H1 (cell line): ENCODE results near the gene DGKA. TPM values are rescaled to one million over a fixed set of nuclear protein-coding genes. Genes with fewer than 3 reads are reported as not detected.

Source experiments
- CTCF ChIA-PET: fragments of 300-600 bp; sonication (Branson Sonifier 250); formaldehyde crosslinking; loops from one replicate; lab custom pipeline; 2021; ENCODE audit not compliant: partially characterized antibody; lab: Charles Lee
- POLR2A ChIA-PET: fragments of 300-600 bp; sonication (Branson Sonifier 250); formaldehyde crosslinking; loops from one replicate; lab custom pipeline; 2021; ENCODE audit warnings: inconsistent platforms; ENCODE audit not compliant: partially characterized antibody; lab: Charles Lee
- DNase-seq, 2 experiments: peaks; one replicate each; pipeline versions ENCODE4 v3.0.0 to v3.0.0-alpha.2; 2010 to 2022; ENCODE audit warnings: low spot score in 2 of 2, low read depth in 1 of 2, mixed read lengths in 1 of 2
- FAIRE-seq: peaks from 2 replicates; lab custom pipeline; 2011; peaks lifted over from hg19 to GRCh38; lab: Jason Lieb, UNC
- H2AFZ ChIP-seq: 2 replicates; pipeline ENCODE4 v1.8.1; 2012; ENCODE audit warnings: low read length, inconsistent platforms
- H2AK5ac ChIP-seq: 2 replicates; pipeline ENCODE4 v1.6.1; 2013; ENCODE audit warnings: low read depth, low read length
- H2BK120ac ChIP-seq: replicated peaks from 2 replicates; pipeline ENCODE3; 2013; ENCODE audit warnings: low read depth, low read length, inconsistent platforms
- H2BK12ac ChIP-seq: 2 replicates; pipeline ENCODE4 v1.6.1; 2013; ENCODE audit warnings: low read depth, low read length
- H2BK15ac ChIP-seq: 2 replicates; pipeline ENCODE4 v1.6.1; 2013; ENCODE audit warnings: low read length
- H2BK20ac ChIP-seq: 2 replicates; pipeline ENCODE4 v1.6.1; 2013; ENCODE audit warnings: low read length
- H2BK5ac ChIP-seq: 2 replicates; pipeline ENCODE4 v1.6.1; 2013; ENCODE audit warnings: low read depth, low read length
- H3K14ac ChIP-seq: 2 replicates; pipeline ENCODE4 v1.6.1; 2013; ENCODE audit warnings: inconsistent platforms; ENCODE audit not compliant: insufficient read length
- H3K18ac ChIP-seq: 2 replicates; pipeline ENCODE4 v1.6.1; 2013; ENCODE audit warnings: low read length; ENCODE audit errors: extremely low read depth
- H3K23ac ChIP-seq: 2 replicates; pipeline ENCODE4 v1.6.1; 2013; ENCODE audit warnings: inconsistent platforms; ENCODE audit not compliant: insufficient read length
- H3K23me2 ChIP-seq: 2 replicates; pipeline ENCODE4 v1.6.1; 2013; ENCODE audit warnings: low read depth, low read length
- H3K27ac ChIP-seq: 2 replicates; pipeline ENCODE4 v1.6.1; 2011; ENCODE audit warnings: low read depth, low read length, inconsistent platforms
- H3K27me3 ChIP-seq, 4 experiments: replicated peaks in 1 of 4; 1 replicate in 1 of 4; 2 replicates in 3 of 4; pipeline versions ENCODE4 v1.6.1 to v1.8.1; 2011 to 2013; ENCODE audit warnings: low read length in 3 of 4, mild to moderate bottlenecking in 3 of 4, inconsistent platforms in 2 of 4, mixed read lengths in 2 of 4, moderate library complexity in 1 of 4; ENCODE audit not compliant: control insufficient read depth in 3 of 4, insufficient read depth in 3 of 4; ENCODE audit errors: extremely low read depth in 1 of 4
- H3K36me3 ChIP-seq, 4 experiments: 2 replicates each; pipeline versions ENCODE4 v1.6.1 to v1.8.1; 2011 to 2013; ENCODE audit warnings: mild to moderate bottlenecking in 4 of 4, low read length in 3 of 4, moderate library complexity in 2 of 4, control low read depth in 1 of 4, inconsistent platforms in 1 of 4; ENCODE audit not compliant: insufficient read depth in 4 of 4, control insufficient read depth in 2 of 4
- H3K4ac ChIP-seq: replicated peaks from 2 replicates; pipeline ENCODE3; 2013; ENCODE audit warnings: low read length, low read depth, mixed read lengths, inconsistent platforms; ENCODE audit not compliant: insufficient read length
- H3K4me1 ChIP-seq, 4 experiments: replicated peaks in 1 of 4; 1 replicate in 1 of 4; 2 replicates in 3 of 4; pipeline versions ENCODE4 v1.6.1 to v1.8.1; 2011 to 2013; ENCODE audit warnings: low read length in 3 of 4, inconsistent platforms in 2 of 4, mixed read lengths in 1 of 4; ENCODE audit not compliant: insufficient read depth in 4 of 4, control insufficient read depth in 3 of 4
- H3K4me2 ChIP-seq, 2 experiments: 2 replicates each; pipeline versions ENCODE4 v1.6.1 to v1.8.1; 2011 to 2013; ENCODE audit warnings: low read depth in 2 of 2, low read length in 2 of 2, control low read depth in 1 of 2, inconsistent platforms in 1 of 2, mild to moderate bottlenecking in 1 of 2; ENCODE audit not compliant: insufficient read depth in 1 of 2
- H3K4me3 ChIP-seq, 4 experiments: fragments of 200-600, 300-600 bp in 1 of 4; sonication (generic), shearing (Covaris generic), sonication (Bioruptor Twin) in 1 of 4; 2 replicates each; pipeline versions ENCODE4 v1.5.1 to v1.8.1; 2011 to 2016; ENCODE audit warnings: low read length in 4 of 4, low read depth in 3 of 4, control low read depth in 2 of 4, inconsistent platforms in 2 of 4, mild to moderate bottlenecking in 2 of 4, mixed read lengths in 1 of 4, moderate library complexity in 1 of 4; ENCODE audit not compliant: insufficient read depth in 2 of 4; ENCODE audit errors: extremely low read depth in 1 of 4
- H3K56ac ChIP-seq: replicated peaks from 2 replicates; pipeline ENCODE3; 2013; ENCODE audit warnings: low read depth, mild to moderate bottlenecking, mixed read lengths, low read length, inconsistent platforms; ENCODE audit not compliant: insufficient read length
- H3K79me1 ChIP-seq: 2 replicates; pipeline ENCODE4 v1.6.1; 2013; ENCODE audit warnings: low read depth, low read length, control low read depth
- H3K79me2 ChIP-seq, 2 experiments: 2 replicates each; pipeline versions ENCODE4 v1.6.1 to v1.8.1; 2012 to 2013; ENCODE audit warnings: low read length in 2 of 2, mild to moderate bottlenecking in 2 of 2, inconsistent platforms in 1 of 2; ENCODE audit not compliant: insufficient read depth in 2 of 2, control insufficient read depth in 1 of 2
- H3K9ac ChIP-seq, 4 experiments: replicated peaks in 1 of 4; 1 replicate in 1 of 4; 2 replicates in 3 of 4; pipeline versions ENCODE4 v1.6.1 to v1.8.1; 2011 to 2013; ENCODE audit warnings: low read depth in 3 of 4, low read length in 3 of 4, control low read depth in 2 of 4, mild to moderate bottlenecking in 2 of 4, moderate library complexity in 2 of 4, inconsistent platforms in 1 of 4; ENCODE audit errors: extremely low read depth in 1 of 4
- H3K9me3 ChIP-seq, 2 experiments: 2 replicates each; pipeline versions ENCODE4 v1.6.1 to v1.8.1; 2012 to 2013; ENCODE audit warnings: mild to moderate bottlenecking in 2 of 2, moderate library complexity in 2 of 2, control low read depth in 1 of 2, inconsistent platforms in 1 of 2, low read depth in 1 of 2, low read length in 1 of 2, mixed read lengths in 1 of 2; ENCODE audit not compliant: insufficient read depth in 2 of 2
- H4K20me1 ChIP-seq, 2 experiments: replicated peaks in 1 of 2; 2 replicates each; pipeline versions ENCODE3 to v1.8.1; 2011 to 2013; ENCODE audit warnings: inconsistent platforms in 2 of 2, low read length in 2 of 2, mild to moderate bottlenecking in 1 of 2; ENCODE audit not compliant: insufficient read depth in 2 of 2, control insufficient read depth in 1 of 2
- H4K5ac ChIP-seq: 2 replicates; pipeline ENCODE4 v1.6.1; 2013; ENCODE audit warnings: low read length, low read depth, mixed read lengths, inconsistent platforms; ENCODE audit not compliant: insufficient read length
- H4K8ac ChIP-seq: 2 replicates; pipeline ENCODE4 v1.8.0; 2013; ENCODE audit warnings: mild to moderate bottlenecking, moderate library complexity, low read length, inconsistent platforms; ENCODE audit not compliant: insufficient read depth; ENCODE audit errors: extremely low read depth
- H4K91ac ChIP-seq: replicated peaks from 2 replicates; pipeline ENCODE3; 2013; ENCODE audit warnings: low read length, mixed read lengths, inconsistent platforms; ENCODE audit not compliant: insufficient read length
- ATF3 ChIP-seq: IDR thresholded peaks from 2 replicates; pipeline ENCODE4 v1.6.1; 2011; ENCODE audit warnings: low read depth, mild to moderate bottlenecking, low read length; ENCODE audit not compliant: insufficient read depth
- BCL11A ChIP-seq, 2 experiments: IDR thresholded peaks; one replicate each; pipeline ENCODE4 v1.6.1; 2011; ENCODE audit warnings: low read depth in 2 of 2, low read length in 2 of 2, mild to moderate bottlenecking in 2 of 2
- KDM4A ChIP-seq: IDR thresholded peaks from one replicate; pipeline ENCODE4 v1.7.1; 2012; ENCODE audit warnings: low read depth, mild to moderate bottlenecking, moderate library complexity, low read length, inconsistent platforms; ENCODE audit not compliant: severe bottlenecking
- KDM5A ChIP-seq: fragments of 200-600 bp; IDR thresholded peaks from 2 replicates; pipeline ENCODE4 v1.7.1; 2012; ENCODE audit warnings: mild to moderate bottlenecking, low read length, inconsistent platforms, mixed read lengths
- MAFK ChIP-seq: IDR thresholded peaks from 2 replicates; pipeline ENCODE4 v1.6.1; 2012; ENCODE audit warnings: low read depth, mild to moderate bottlenecking, improper control_type of control experiment, low read length
- POLR2A ChIP-seq, 2 experiments: IDR thresholded peaks; 1 replicate in 1 of 2; 2 replicates in 1 of 2; pipeline ENCODE4 v1.6.1; 2011; ENCODE audit warnings: low read depth in 2 of 2, low read length in 2 of 2, mild to moderate bottlenecking in 2 of 2; ENCODE audit errors: control extremely low read depth in 1 of 2
- POLR2AphosphoS5 ChIP-seq: IDR thresholded peaks from 2 replicates; pipeline ENCODE4 v1.6.1; 2011; ENCODE audit warnings: low read depth, low read length
- RNF2 ChIP-seq: fragments of 200-900, 300-1000 bp; sonication (generic); IDR thresholded peaks from 2 replicates; pipeline ENCODE4 v1.7.1; 2016; ENCODE audit warnings: borderline replicate concordance, low read depth, mild to moderate bottlenecking, antibody characterized with exemption, low read length; ENCODE audit not compliant: poor library complexity, severe bottlenecking; ENCODE audit errors: missing control alignments
- SP1 ChIP-seq: IDR thresholded peaks from 2 replicates; pipeline ENCODE4 v1.6.1; 2011; ENCODE audit warnings: low read depth, low read length
- SP4 ChIP-seq: IDR thresholded peaks from 2 replicates; pipeline ENCODE4 v1.6.1; 2012; ENCODE audit warnings: low read length, inconsistent platforms
- WGBS, 2 experiments: shearing (Covaris generic) in 1 of 2; methylation state at CpG; one replicate each; pipeline versions ENCODE4 v1.1.6 to v1.1.7; 2013 to 2015; ENCODE audit warnings: low lambda C conversion rate in 2 of 2, mixed read lengths in 2 of 2, inconsistent platforms in 1 of 2, low coverage in 1 of 2, missing lambda C conversion rate in 1 of 2; ENCODE audit not compliant: insufficient replicate concordance in 2 of 2, insufficient coverage in 1 of 2, insufficient read length in 1 of 2; ENCODE audit errors: extremely low coverage in 1 of 2, missing lambda C conversion rate in 1 of 2; 5-methylcytosine and 5-hydroxymethylcytosine counted together
- polyA plus RNA-seq, 7 experiments: library from polyadenylated mRNA; depleted of rRNA in 3 of 7; stranded (reverse) in 5 of 7; unstranded in 2 of 7; fragments of >200 nt in 5 of 7; fragments of 200-250 nt in 2 of 7; gene quantifications; 1 replicate in 5 of 7; 2 replicates in 1 of 7; 4 replicates in 1 of 7; pipeline versions ENCODE4 v1.2.1 to v1.2.3, GENCODE V29; 2011 to 2013; ENCODE audit warnings: missing spikeins in 2 of 7, mixed read lengths in 2 of 7
- total RNA-seq: library from RNA; stranded (reverse); fragmentation: NEBNext Ultra II Directional; extraction: Animal tissue kit (Norgen Biotek cat#: 25700); gene quantifications from 2 replicates; pipeline ENCODE4 v1.2.1, GENCODE V29; 2021

Gene DGKA
- total and polyA plus RNA-seq, 2 of the 8 experiments (the other 6 are each of a cell fraction or from before 2014, with no cell fraction given): 15.9 to 18.0 TPM

GRCh38 chr12:55934773-55935172 lies 3.8 kb downstream of the DGKA start:
- CTCF ChIA-PET: interaction anchor here (0.5 to 3.8 kb wide), 11 partner anchors 8 to 1802 kb away, joined by 3 to 15 read pairs (median 3); no protein-coding TSS in a partner anchor
- H3K4me2 ChIP-seq: peak overlapping the region in 1 of 2 experiments; percentile 16; a peak in 1 of 4 replicates

More at GRCh38 chr12:55934773-55935172, 3.8 kb downstream of the DGKA start:
- no peaks in the 10 kb centered on the region for H3K36me3 ChIP-seq
- H2BK12ac ChIP-seq: no peak overlapping the region
- H4K91ac ChIP-seq: no peak overlapping the region
- no peaks in the 10 kb centered on the region for H3K79me1 ChIP-seq
- H3K9me3 ChIP-seq: no peaks in the 10 kb centered on the region
- no peak overlapping the region for H2BK5ac ChIP-seq
- POLR2A ChIA-PET: interaction anchor here (0.6 to 2.2 kb wide), 2 partner anchors 8 to 183 kb away, joined by 3 to 7 read pairs; no protein-coding TSS in a partner anchor
- H3K23me2 ChIP-seq: peaks cover 13% of the 10 kb centered on the region
- no peak overlapping the region for H3K18ac ChIP-seq
- H3K27me3 ChIP-seq: peaks cover 0 to 21% (median 14%) of the 10 kb centered on the region in 4 experiments; a peak in 6 of 7 replicates
- H4K5ac ChIP-seq: no peak overlapping the region
- H2BK120ac ChIP-seq: no peak overlapping the region
- H2BK20ac ChIP-seq: no peak overlapping the region
- H4K8ac ChIP-seq: no peak overlapping the region
- H3K56ac ChIP-seq: no peak overlapping the region
- H3K4me1 ChIP-seq: peaks cover 4 to 18% (median 11%) of the 10 kb centered on the region in 4 experiments; a peak in 6 of 7 replicates
- no peak overlapping the region for H2AK5ac ChIP-seq
- WGBS, 2 experiments: 90% methylated on average over 1 of the region's 1 CpG; no CpG with 5 or more reads in 1 of the 2 experiments
- no peak overlapping the region for H3K27ac ChIP-seq
- H3K14ac ChIP-seq: no peak overlapping the region
- H2BK15ac ChIP-seq: no peak overlapping the region
- FAIRE-seq (no peak), DNase-seq (no peak)
- H4K20me1 ChIP-seq: no peaks in the 10 kb centered on the region
- H3K79me2 ChIP-seq: no peaks in the 10 kb centered on the region
- no peak overlapping the region for H3K9ac ChIP-seq
- TF ChIP-seq POLR2AphosphoS5: no peak
- TF ChIP-seq KDM5A: no peak
- TF ChIP-seq KDM4A: no peak
- no peak for TF ChIP-seq BCL11A (IDR thresholded peaks at IDR 0.05; ENCODE audit: low read depth in 2 of 2, low read length in 2 of 2)
- TF ChIP-seq RNF2: no peak
- no peak for TF ChIP-seq ATF3
- TF ChIP-seq SP4: no peak
- no peak for TF ChIP-seq SP1
- no peak for TF ChIP-seq MAFK
- no peak for TF ChIP-seq POLR2A (IDR thresholded peaks at IDR 0.05; ENCODE audit: control extremely low read depth in 1 of 2, low read depth in 2 of 2, low read length in 2 of 2)
- H3K23ac ChIP-seq: no peak overlapping the region
- no peak overlapping the region for H3K4me3 ChIP-seq
- H3K4ac ChIP-seq: no peak overlapping the region
- H2AFZ ChIP-seq: no peak overlapping the region
